ENCODE measurements around the gene CUL4A.

- TF ChIP-seq CSDC2 (CRISPR knock-in tag; IDR thresholded peaks at IDR 0.05) (no peak), ZNF8 (CRISPR knock-in tag; IDR thresholded peaks at IDR 0.05) (no peak), ISL1 (CRISPR knock-in tag; IDR thresholded peaks at IDR 0.05) (no peak), ZC3H10 (CRISPR knock-in tag; IDR thresholded peaks at IDR 0.05) (no peak)
Observed at GRCh38 chr13:113167155-113167554, 42.3 kb upstream of the CUL4A start.

All from SK-N-SH treated with all-trans-retinoic acid at 6 μM for 48 hours (cell line).